GM18507 (cell line): ENCODE results near the gene DPYD.
"Not testable (repeated sequence)": the region's sequence is repeated elsewhere in the genome, so short reads cannot be mapped to it uniquely, and the experiment has no call there.

Source experiments
- DNase-seq: peaks from one replicate; pipeline ENCODE4 v3.0.0; 2011; ENCODE audit warnings: low read depth; ENCODE audit not compliant: insufficient read length; ENCODE audit errors: extremely low spot score
- FAIRE-seq: peaks from 2 replicates; lab custom pipeline; 2011; peaks lifted over from hg19 to GRCh38; lab: Jason Lieb, UNC

The DPYD gene

DNA sequence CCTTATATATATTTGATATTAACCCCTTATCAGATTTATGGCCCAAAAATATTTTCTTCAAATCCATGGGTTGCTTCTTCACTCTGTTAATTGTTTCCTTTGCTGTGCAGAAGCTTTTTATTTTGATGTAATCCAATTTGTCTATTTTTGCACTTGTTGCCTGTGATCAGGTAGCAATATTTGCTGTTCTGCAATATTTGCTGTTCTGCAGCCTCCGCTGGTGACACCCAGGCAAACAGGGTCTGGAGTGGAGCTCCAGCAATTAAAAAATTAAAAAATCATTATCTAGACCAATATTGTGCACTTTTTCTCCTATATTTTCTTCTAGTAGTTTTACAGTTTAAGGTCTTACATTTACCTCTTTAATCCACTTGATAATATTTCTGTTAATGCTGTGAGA lies 564.5 kb downstream of the DPYD start:
- FAIRE-seq = no peak
- no peak for DNase-seq

DNA sequence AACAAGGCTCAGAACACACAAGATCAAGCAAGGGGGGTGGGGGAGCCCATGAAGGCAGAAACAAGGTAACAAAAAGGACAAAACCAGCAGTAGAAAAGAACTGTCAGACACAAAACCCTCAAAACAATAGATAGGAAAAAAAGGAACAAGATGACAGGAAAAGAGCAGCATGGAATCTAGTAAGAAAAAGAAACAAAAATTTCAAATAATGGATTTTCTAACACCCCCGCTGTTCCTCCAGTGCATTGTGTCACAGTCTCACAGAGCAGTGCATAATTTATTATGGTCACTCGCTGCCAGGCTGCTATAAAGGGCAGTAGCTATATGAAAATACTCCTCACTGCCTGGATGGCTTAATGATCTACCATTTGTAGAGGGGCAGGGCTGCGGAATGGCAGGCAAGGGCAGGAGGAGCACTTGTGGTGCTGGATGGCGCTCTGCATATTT lies 567.9 kb downstream of the DPYD start:
- DNase-seq (no peak), FAIRE-seq (no peak)

DNA sequence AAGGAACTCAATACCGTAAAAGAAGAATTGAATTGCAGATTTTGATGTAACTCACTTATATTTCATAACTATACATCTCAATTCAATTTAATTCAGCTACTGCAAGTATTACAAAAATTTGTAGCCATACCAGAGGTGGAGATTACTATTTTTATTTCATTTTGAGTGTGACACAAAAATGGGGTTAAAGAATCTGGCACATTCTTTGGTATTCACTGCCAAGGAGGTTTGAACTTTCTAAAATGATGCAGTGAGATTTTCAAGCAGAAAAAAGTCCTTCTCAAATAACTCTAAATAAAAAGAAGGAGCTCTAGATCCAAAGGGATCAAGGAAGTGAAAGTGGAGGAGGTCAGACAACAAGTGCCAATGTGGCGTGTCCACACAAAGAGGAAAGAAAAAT lies 569.0 kb downstream of the DPYD start:
- DNase-seq (no peak), FAIRE-seq (no peak)

DNA sequence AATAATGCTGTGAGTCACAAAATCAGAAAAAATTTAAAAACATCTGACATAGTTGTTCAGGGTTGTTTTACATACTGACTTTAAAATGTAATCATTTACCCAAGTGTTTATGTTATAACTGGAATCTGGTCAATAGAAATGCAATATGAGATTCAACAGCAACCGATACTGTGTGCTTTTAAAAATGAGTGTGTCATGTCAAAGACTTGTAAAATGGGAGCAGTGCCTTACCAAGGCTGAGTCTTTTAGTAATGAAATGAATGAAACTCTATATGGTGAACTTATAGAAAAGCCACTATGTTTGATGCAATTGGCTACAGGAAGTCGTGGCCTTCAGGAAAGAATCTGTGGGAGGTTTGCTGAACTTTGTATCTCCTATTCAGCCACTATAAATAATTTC lies 570.2 kb downstream of the DPYD start:
- FAIRE-seq (no peak), DNase-seq (no peak)

DNA sequence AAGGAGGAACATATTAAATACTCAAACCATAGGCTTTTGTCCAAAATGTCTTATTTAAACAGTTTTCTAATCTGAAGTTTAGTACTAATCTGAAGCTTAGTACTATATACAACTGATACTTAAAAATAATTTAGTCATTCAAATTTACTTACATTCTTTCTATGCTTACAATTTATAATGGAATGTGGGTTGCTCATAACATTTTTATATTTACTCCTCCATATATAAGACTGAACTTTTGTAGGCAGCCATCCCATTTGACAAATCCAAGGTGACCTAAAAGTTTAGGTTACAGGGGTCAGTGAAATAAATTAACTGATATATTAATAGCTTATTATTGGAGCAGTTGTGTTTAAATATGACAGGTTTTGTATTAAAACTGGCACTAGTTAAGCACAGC lies 570.6 kb downstream of the DPYD start:
- FAIRE-seq (no peak), DNase-seq (no peak)

DNA sequence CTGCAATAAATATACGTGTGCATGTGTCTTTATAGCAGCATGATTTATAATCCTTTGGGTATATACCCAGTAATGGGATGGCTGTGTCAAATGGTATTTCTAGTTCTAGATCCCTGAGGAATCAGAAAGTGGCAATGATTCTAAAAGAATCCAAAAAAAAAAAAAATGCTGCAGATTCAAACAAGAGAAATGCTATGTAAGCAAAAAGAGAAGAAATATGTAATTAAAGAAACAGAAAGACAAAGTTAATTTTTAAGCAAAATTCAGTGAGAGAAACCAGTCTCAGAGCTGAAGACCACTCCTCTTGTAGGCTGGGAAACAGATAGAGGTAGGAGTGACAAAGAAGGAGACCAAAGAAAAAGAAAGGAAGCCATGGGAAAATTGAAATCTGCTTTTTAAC lies 571.0 kb downstream of the DPYD start:
- not testable (repeated sequence) for FAIRE-seq, DNase-seq

DNA sequence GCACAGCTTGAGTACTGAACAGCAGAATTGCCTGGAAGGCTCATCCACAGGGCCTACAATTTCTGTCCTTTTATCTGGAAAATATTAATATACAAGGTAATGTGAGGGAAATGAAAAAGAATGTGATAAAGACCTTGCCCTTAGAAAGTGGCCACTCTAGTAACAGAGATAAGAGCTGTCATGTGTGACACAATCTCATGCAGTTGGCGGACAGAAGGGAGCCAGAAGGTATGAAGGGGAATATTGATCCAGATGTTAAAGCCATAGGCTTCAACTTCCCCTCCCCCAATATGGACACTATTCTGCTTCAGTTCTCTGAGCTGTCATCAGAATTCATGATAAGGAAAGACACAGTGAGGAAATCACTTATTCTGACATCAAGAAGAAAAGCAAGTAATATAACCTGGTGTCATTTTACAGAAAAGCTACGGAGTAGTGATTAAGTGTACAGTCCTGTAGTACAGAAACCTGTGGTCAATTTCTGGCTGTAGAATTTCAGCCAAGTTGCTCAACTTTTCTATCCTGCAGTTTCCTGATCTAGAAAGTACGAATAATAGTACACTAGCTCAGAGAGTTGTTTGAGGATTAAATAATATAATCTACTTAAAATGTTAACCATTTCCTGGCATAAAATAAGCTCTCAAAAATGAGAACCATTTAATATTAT lies 572.1 kb downstream of the DPYD start:
- DNase-seq = no peak
- no peak for FAIRE-seq

DNA sequence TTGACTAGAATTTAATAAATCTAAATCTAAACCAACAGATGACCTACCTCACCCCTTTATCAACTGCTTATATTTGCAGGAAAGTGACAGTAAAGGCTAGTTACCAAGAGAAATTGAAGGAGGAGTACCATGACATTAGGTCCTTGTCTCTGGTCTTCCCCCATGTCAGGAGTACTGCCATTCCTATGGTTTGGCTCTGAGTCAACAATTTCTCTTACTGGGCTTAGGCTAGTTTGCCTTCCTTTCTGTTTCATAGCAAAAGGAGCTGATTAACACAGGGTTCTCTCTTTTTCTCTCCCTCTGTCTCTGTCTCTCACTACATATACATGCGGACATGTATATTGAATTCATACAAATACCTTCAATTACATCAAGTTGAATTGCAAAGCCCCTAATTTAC lies 579.9 kb downstream of the DPYD start:
- no peak for DNase-seq
- no peak for FAIRE-seq

DNA sequence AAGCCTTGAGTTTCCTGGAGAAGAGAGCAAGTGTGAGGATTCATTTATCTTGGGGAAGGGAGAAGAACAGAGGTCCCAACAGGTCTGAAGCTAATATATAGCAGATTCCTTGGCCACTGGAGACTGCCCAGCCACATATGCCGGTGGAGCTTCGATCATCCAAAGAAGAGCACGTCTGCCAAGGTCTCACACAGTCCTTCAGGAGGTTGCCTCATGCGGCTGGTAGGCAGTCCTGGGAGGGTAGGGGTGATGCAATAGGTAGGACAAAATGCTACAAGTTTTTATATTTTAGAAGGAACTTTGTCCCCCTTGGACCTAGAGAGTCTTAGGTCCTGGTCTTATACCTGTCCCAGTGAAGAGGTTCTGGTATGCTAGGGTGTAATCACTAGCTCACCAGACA lies 582.5 kb downstream of the DPYD start:
- no peak for DNase-seq
- FAIRE-seq = no peak

DNA sequence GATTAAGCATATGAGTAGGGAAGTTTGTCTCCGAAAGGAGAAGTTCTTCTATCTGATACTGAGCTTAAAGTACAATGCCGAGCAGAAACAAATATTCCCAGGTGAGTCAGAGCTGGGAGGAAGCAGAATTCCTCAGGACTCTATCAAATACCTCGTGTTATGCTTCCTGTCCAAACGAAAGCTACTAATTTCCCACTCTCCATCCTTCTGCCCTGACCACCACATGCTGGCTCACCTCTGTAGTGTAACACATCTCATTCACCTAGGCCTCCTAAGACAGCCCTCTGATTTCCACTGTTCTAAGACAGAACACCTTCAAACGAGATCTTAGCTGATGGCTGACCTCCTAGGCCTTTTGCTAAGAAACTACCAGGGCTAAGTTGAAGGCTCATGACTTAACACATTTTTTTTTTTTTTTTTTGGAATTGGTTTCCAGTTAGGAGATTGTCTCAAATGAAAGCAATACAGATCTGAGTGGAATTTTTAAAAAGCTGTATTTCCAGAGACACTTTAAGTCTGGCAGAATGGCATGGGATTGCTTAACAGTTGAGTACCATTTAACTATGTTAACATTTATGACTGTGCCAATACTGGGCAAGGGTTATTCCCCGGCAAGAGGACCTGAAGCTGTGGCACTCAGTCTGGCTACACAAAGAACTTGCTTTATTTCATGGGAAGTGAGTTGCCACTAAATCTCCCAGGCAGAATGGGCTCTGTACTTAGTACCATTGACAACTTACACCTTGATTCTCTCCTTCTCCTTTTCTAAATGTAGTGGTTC lies 583.4 kb downstream of the DPYD start:
- DNase-seq = no peak
- no peak for FAIRE-seq

DNA sequence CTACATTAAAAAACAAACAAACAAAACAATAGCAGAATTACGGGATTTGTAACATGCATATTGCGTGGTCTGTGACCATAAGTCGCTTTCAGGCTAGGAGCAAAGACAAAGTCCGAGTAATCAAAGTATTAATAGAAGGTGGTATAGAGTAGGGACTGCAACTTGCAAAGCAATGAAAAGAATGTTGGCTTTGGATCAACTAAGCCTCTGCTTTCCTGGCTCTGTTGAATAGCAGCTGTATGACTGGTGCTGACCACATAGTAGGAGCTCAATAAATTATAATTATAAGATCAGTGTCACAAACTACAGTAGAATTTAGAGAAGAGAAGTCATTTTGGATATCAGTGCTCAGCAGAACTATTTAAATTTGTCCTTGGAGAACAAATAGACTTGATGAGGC lies 586.4 kb downstream of the DPYD start:
- FAIRE-seq (no peak), DNase-seq (no peak)

DNA sequence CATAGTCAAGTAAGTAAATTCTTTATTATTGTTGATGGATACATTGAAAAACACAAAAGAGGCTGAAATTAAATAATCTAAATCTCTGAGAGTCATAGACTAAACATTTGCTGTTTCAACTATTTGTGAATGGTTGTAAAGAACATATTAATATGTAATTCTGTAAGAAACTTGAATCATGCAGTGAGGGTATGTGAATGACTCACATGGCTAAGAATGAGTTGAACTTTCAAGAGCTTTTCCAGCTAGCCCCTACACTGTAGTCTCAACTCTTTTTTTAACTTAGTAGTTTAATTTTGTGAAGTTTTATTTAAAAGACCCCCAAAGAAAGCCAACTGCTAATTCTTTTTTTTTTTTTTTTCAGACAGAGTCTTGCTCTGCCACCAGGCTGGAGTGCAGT lies 588.1 kb downstream of the DPYD start:
- DNase-seq (no peak), FAIRE-seq (no peak)

DNA sequence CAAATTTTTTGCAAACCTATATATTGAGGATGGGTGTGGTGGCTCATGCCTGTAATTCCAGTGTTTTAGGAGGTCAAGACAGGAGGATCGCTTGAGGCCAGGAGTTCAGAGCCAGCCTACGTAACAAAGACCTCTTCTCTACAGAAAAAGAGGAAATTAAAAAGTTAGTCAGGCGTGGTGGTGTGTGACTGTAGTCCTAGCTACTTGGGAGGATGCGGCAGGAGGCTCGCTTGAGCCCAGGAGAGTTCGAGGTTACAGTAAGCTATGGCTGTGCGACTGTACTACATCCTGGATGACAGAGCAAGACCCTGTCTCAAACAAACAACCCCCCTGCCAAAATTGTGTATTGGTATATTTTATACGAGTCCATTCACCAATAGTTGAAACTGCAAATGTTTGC lies 589.7 kb downstream of the DPYD start:
- FAIRE-seq = no peak
- no peak for DNase-seq

DNA sequence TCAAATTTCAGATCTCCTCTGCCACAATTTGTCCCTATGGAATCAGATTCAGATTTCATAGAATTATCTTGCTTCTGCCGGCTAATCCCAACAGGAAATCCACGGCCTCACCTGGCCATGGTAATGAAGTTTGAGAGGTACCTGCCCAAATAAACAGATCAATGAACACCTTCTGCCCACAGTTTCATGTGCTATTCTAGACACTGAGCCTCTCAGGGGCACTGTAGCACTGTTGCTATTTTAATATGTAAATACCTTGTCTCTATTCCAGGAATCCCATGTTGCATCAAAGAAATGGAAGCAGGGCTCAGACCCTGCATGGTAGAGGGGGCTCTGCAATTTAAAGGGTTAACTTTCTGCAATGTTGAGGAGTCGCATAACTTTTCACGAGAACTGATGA lies 606.1 kb downstream of the DPYD start:
- FAIRE-seq (no peak), DNase-seq (no peak)

DNA sequence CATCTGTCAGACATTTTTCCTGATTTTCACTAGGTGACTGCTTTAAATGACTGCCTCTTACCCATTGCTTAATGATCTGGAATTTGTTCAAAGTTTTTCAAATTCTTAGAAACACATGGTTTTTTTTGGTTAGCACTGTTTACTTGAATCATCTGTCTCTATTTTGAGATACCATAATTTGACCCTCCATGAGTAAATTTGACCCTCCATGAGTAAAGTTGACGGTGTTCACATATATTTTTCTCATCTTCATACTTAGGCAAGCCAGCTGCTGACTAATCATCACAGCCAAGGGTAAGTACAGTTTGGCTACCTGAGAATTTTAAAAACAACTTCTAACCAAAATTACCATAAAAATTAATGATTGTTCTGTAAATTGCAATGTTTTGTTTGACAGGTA lies 612.7 kb downstream of the DPYD start:
- FAIRE-seq = no peak
- DNase-seq = no peak

DNA sequence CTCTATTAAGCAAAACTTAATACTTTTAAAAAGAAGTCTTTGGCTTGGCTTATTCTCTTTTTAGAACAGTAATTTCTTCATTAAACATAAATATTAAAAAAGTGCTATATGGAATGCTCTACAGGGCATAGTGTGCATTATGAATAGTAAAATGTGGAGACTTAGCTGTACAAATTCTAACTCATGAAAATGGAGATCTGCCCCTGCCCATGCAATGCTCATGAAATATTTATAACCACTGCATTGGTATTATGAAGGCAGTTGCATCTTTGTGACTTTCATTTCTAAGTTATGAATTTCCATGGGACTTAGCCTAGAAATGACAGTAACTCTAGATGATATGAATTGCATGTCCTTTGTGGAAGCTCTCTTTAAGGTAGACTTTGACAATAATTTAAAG lies 613.3 kb downstream of the DPYD start:
- no peak for FAIRE-seq
- DNase-seq = no peak

DNA sequence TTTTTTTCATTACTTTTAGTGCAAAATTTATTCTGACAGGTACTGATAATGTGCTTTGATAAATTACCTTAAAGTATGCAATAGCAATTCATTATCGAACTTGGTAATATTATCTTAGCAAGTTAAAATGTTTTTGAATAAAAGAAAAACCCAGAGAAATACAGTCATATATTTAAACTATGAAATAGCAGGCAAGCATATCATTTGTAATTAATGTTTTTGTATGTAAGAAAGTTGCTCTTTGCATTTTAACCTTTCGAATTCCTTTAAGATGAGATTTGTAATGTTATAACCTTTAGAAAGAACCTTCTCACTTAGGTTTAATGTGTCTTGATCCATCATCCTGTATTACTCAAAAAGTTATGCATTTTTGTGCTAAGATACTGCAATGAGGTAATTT lies 613.7 kb downstream of the DPYD start:
- no peak for FAIRE-seq
- no peak for DNase-seq

DNA sequence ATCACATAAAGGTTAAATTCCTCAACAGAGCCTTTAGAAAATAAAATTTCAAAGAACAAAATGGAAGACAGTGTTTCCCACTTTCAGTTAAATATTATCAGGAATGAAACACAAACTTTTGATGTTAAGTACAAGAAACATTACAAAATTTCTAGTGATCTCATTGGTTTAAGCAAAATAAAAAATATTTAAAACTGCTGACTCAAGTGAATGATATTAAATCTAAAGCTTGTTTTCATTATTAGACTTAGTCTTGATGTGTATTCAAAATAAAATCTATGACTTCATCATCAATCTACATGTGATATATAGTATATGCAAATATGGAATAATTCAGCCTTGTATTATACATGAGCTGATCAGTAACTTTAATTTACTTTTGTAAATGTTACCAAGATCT lies 614.3 kb downstream of the DPYD start:
- no peak for FAIRE-seq

DNA sequence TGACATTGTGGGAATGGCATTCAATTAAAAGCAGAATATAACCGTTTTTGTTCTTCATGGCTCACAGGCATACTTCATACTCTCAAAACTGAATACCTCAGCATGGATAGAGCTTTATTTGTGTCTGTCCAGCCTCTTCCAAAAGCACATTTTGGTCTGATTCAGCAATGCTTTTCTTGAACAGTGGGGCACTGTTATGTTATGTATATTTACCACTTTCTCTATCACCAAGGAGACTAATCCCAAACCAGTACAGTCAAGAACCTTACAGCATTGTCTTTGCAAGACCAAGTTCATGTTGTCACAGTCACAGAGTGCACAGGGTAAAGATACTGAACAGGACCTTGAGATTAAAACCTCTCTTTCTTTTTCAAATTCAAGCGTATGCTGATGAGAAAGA lies 616.5 kb downstream of the DPYD start:
- DNase-seq (no peak), FAIRE-seq (no peak)

More for the DNA sequence above, 614.3 kb downstream of the DPYD start:
- DNase-seq = no peak

DNA sequence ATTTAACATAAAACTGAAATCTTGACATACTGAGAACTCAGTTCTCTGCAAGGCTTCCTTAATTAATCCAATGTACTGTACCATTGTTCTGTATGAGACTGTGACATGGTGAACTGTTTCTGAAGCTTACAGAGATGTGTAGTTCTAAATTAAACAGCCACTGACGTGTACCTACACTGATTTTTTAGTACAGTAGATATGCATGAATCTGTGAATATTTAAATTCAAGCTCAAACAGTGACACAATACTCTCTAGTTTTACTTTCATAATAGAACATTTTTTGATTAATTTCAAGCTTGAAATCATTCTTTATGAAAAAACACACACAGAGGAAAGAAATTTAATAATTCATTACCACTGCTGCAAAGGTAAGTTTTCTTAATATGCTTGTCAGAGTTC lies 621.9 kb downstream of the DPYD start:
- no peak for DNase-seq

DNA sequence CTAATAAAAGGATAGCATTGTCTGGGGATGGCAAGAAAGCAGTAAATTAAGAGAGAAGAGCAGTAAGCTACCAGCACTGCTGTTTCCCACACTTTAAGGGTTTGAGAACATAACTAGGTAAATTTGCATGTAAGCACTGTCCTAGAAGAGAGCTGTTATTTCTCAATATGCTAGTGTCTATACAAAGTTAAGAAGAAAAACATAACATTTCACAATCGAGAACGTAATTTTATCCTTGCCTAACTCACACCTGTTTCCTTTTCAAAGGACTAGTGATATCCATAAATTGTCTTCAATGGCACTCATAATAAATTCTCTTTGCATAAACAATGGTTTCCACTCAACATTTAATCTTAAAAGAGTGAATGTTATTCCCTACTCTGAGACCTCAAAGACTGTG lies 623.2 kb downstream of the DPYD start:
- no peak for FAIRE-seq

More for the DNA sequence above, 621.9 kb downstream of the DPYD start:
- FAIRE-seq = no peak

More for the DNA sequence above, 623.2 kb downstream of the DPYD start:
- no peak for DNase-seq
